SK-N-SH (cell line): ENCODE results near the gene PPP4C. TPM values are rescaled to one million over a fixed set of nuclear protein-coding genes. Genes with fewer than 3 reads are reported as not detected.

Experiments
- CTCF ChIA-PET: fragments of 300-600, 350-600 bp; formaldehyde crosslinking; extraction: SDS; loops from one replicate; lab custom pipeline; 2021; lab: Yijun Ruan, JAX
- POLR2A ChIA-PET: fragments of 350-600 bp; sonication (Branson Sonifier 250); formaldehyde crosslinking; extraction: SDS; loops from one replicate; lab custom pipeline; 2020; ENCODE audit warnings: antibody characterized with exemption, inconsistent platforms; lab: Yijun Ruan, JAX
- DNase-seq: peaks from one replicate; pipeline ENCODE4 v3.0.0; 2012
- H2AFZ ChIP-seq: fragments of 200-600 bp; sonication (generic); 2 replicates; pipeline ENCODE4 v1.8.1; 2016; ENCODE audit warnings: antibody characterized with exemption, mild to moderate bottlenecking, low read depth
- H3F3A ChIP-seq: fragments of 200-600 bp; sonication (generic); replicated peaks from 2 replicates; pipeline ENCODE3; 2016; ENCODE audit warnings: antibody characterized with exemption, mild to moderate bottlenecking; ENCODE audit not compliant: insufficient read depth
- H3K27ac ChIP-seq, 2 experiments: fragments of 200-500 bp in 1 of 2; fragments of 200-600 bp in 1 of 2; sonication (Bioruptor generic) in 1 of 2; sonication (generic), shearing (Covaris generic) in 1 of 2; 2 replicates each; pipeline versions ENCODE4 v1.5.1 to v1.6.1; 2014 to 2016; ENCODE audit warnings: low read depth in 2 of 2, inconsistent platforms in 1 of 2, low read length in 1 of 2, mild to moderate bottlenecking in 1 of 2, mixed read lengths in 1 of 2
- H3K27me3 ChIP-seq: fragments of 200-600 bp; sonication (generic), shearing (Covaris generic); 2 replicates; pipeline ENCODE4 v1.6.1; 2016; ENCODE audit warnings: mixed run types; ENCODE audit not compliant: insufficient read depth
- H3K36me3 ChIP-seq, 2 experiments: fragments of 200-500 bp in 1 of 2; fragments of 200-600 bp in 1 of 2; sonication (Bioruptor generic) in 1 of 2; sonication (generic) in 1 of 2; replicated peaks in 1 of 2; 2 replicates each; pipeline versions ENCODE3 to v1.5.1; 2014 to 2016; ENCODE audit warnings: low read length in 1 of 2, mild to moderate bottlenecking in 1 of 2; ENCODE audit not compliant: insufficient read depth in 2 of 2, control insufficient read depth in 1 of 2
- H3K4me1 ChIP-seq, 2 experiments: fragments of 200-500 bp in 1 of 2; fragments of 200-600 bp in 1 of 2; sonication (Bioruptor generic) in 1 of 2; sonication (generic), shearing (Covaris generic) in 1 of 2; 2 replicates each; pipeline versions ENCODE4 v1.5.1 to v1.6.1; 2014 to 2016; ENCODE audit warnings: low read depth in 1 of 2, low read length in 1 of 2, mixed run types in 1 of 2; ENCODE audit not compliant: insufficient read depth in 2 of 2, control insufficient read depth in 1 of 2
- H3K4me2 ChIP-seq: fragments of 200-600 bp; sonication (generic), shearing (Covaris generic); 2 replicates; pipeline ENCODE4 v1.6.1; 2017; ENCODE audit warnings: mixed run types
- H3K4me3 ChIP-seq, 2 experiments: fragments of 200-500 bp in 1 of 2; fragments of 200-600 bp in 1 of 2; sonication (Bioruptor generic) in 1 of 2; sonication (generic), shearing (Covaris generic) in 1 of 2; 2 replicates each; pipeline versions ENCODE4 v1.5.1 to v1.8.1; 2014 to 2016; ENCODE audit warnings: low read depth in 2 of 2, inconsistent platforms in 1 of 2, low read length in 1 of 2, mild to moderate bottlenecking in 1 of 2, mixed read lengths in 1 of 2, moderate library complexity in 1 of 2
- H3K79me2 ChIP-seq: fragments of 200-600 bp; sonication (generic); 2 replicates; pipeline ENCODE4 v1.8.1; 2017; ENCODE audit warnings: mild to moderate bottlenecking; ENCODE audit not compliant: insufficient read depth
- H3K9ac ChIP-seq: fragments of 200-600 bp; sonication (generic); 2 replicates; pipeline ENCODE4 v1.6.1; 2017; ENCODE audit warnings: mixed run types
- H3K9me2 ChIP-seq: fragments of 200-600 bp; sonication (generic); 2 replicates; pipeline ENCODE4 v1.6.1; 2017; ENCODE audit warnings: mixed run types
- H3K9me3 ChIP-seq: fragments of 200-600 bp; sonication (generic); 2 replicates; pipeline ENCODE4 v1.6.1; 2017; ENCODE audit warnings: mixed run types, mild to moderate bottlenecking, moderate library complexity
- H4K20me1 ChIP-seq: fragments of 200-600 bp; sonication (generic); 2 replicates; pipeline ENCODE4 v1.6.1; 2017; ENCODE audit warnings: mild to moderate bottlenecking, mixed run types; ENCODE audit not compliant: insufficient read depth
- CTCF ChIP-seq: fragments of 200-600 bp; sonication (generic); IDR thresholded peaks from 2 replicates; pipeline ENCODE4 v1.6.1; 2017; ENCODE audit warnings: antibody characterized with exemption, mild to moderate bottlenecking, moderate library complexity
- EZH2phosphoT487 ChIP-seq: fragments of 200-600 bp; sonication (generic); IDR thresholded peaks from 2 replicates; pipeline ENCODE4 v1.6.1; 2017; ENCODE audit warnings: low read depth, mixed run types, mild to moderate bottlenecking, antibody characterized with exemption, moderate library complexity, borderline replicate concordance
- IRF3 ChIP-seq: fragments of 150-350 bp; IDR thresholded peaks from 2 replicates; pipeline ENCODE4 v1.6.1; 2016; ENCODE audit warnings: mild to moderate bottlenecking, low read depth, low read length
- MAX ChIP-seq: IDR thresholded peaks from 2 replicates; pipeline ENCODE4 v1.4.0; 2012; ENCODE audit warnings: low read depth
- MEF2A ChIP-seq: IDR thresholded peaks from 2 replicates; pipeline ENCODE4 v1.4.0; 2012; ENCODE audit warnings: low read depth, borderline replicate concordance
- NRF1 ChIP-seq: IDR thresholded peaks from 2 replicates; pipeline ENCODE4 v1.6.1; 2012; ENCODE audit warnings: low read depth, mild to moderate bottlenecking, low read length
- POLR2AphosphoS5 ChIP-seq: IDR thresholded peaks from 2 replicates; pipeline ENCODE4 v1.6.1; 2012; ENCODE audit warnings: low read depth, low read length
- RAD21 ChIP-seq: IDR thresholded peaks from 2 replicates; pipeline ENCODE4 v1.6.1; 2012; ENCODE audit warnings: mild to moderate bottlenecking, low read length
- TAF1 ChIP-seq: IDR thresholded peaks from 2 replicates; pipeline ENCODE4 v1.6.1; 2012; ENCODE audit warnings: low read depth, mild to moderate bottlenecking, low read length, moderate library complexity, borderline replicate concordance
- USF1 ChIP-seq: IDR thresholded peaks from 2 replicates; pipeline ENCODE4 v1.4.0; 2012; ENCODE audit warnings: low read depth, borderline replicate concordance
- YY1 ChIP-seq: IDR thresholded peaks from 2 replicates; pipeline ENCODE4 v1.4.0; 2012; ENCODE audit warnings: low read depth, mild to moderate bottlenecking
- WGBS: methylation state at CpG from one replicate; pipeline ENCODE4 v1.1.6; 2017; ENCODE audit warnings: low lambda C conversion rate; 5-methylcytosine and 5-hydroxymethylcytosine counted together
- polyA plus RNA-seq, 3 experiments: library from polyadenylated mRNA; depleted of rRNA; stranded (reverse); fragments of >200 nt; gene quantifications; 2 replicates each; pipeline ENCODE4 v1.2.3, GENCODE V29; 2012
- TF ChIP-seq, protein P1 (sequence below): IDR thresholded peaks from 2 replicates; pipeline ENCODE4 v1.4.0; 2012; ENCODE audit warnings: low read depth, borderline replicate concordance

Gene PPP4C
- polyA plus RNA-seq, 1 of the 3 experiments (the other 2 are of a cell fraction) = 339 TPM

DNA sequence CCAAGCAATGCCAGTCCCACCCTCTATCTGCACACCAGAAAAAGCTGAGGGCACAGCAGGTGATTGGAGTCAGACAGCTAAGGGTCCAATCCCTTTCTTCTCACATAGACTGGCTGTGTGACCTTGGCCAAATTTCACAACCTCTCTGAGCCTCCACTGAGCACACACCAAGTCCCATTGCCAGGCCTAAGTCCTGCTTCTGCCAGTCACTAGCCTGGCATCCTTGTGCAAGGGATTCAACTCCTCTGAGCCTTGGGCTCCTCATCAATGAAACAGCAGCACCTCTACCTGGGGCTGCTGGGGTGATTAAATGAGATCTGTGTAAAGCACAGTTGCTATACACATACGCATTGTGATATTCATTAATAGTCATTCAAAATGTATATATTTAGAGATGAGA is 29.2 kb upstream of the PPP4C start:
- Histone ChIP-seq H3K4me2 (no peak overlapping the region), H3K36me3 (no peaks in the 10 kb centered on the region), H2AFZ (no peak overlapping the region), H3K4me3 (no peak overlapping the region), H3K79me2 (no peaks in the 10 kb centered on the region), H3K9me3 (no peaks in the 10 kb centered on the region), H3K4me1 (no peaks in the 10 kb centered on the region), H3F3A (peaks cover 6% of the 10 kb centered on the region), H3K9me2 (no peaks in the 10 kb centered on the region), H3K9ac (no peak overlapping the region), H3K27ac (no peak overlapping the region), H4K20me1 (no peaks in the 10 kb centered on the region), H3K27me3 (no peaks in the 10 kb centered on the region)
- ChIA-PET CTCF (interaction anchor here (1.5 to 6.1 kb wide), 2 partner anchors 15 to 45 kb away, joined by 6 to 31 read pairs; partner anchors contain the start of genes TBX6 and TLCD3B), POLR2A (no interaction called here)
- no peak for TF ChIP-seq MEF2A
- no peak for TF ChIP-seq USF1
- no peak for TF ChIP-seq YY1
- TF ChIP-seq RAD21 = no peak
- TF ChIP-seq NRF1 = no peak
- TF ChIP-seq, protein P1, sequence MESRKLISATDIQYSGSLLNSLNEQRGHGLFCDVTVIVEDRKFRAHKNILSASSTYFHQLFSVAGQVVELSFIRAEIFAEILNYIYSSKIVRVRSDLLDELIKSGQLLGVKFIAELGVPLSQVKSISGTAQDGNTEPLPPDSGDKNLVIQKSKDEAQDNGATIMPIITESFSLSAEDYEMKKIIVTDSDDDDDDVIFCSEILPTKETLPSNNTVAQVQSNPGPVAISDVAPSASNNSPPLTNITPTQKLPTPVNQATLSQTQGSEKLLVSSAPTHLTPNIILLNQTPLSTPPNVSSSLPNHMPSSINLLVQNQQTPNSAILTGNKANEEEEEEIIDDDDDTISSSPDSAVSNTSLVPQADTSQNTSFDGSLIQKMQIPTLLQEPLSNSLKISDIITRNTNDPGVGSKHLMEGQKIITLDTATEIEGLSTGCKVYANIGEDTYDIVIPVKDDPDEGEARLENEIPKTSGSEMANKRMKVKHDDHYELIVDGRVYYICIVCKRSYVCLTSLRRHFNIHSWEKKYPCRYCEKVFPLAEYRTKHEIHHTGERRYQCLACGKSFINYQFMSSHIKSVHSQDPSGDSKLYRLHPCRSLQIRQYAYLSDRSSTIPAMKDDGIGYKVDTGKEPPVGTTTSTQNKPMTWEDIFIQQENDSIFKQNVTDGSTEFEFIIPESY = no peak
- TF ChIP-seq POLR2AphosphoS5 = no peak
- TF ChIP-seq EZH2phosphoT487 = no peak
- TF ChIP-seq TAF1 = no peak
- TF ChIP-seq IRF3 = no peak
- no peak for TF ChIP-seq MAX
- TF ChIP-seq CTCF = no peak
- WGBS = 100% methylated on average over 1 of the region's 1 CpG
- DNase-seq = no peak
